GM12865 (cell line): ENCODE data around the gene IRF5.

Experiments
- DNase-seq: peaks from one replicate; pipeline ENCODE4 v3.0.0; 2010; ENCODE audit warnings: low read depth
- H3K4me3 ChIP-seq: 2 replicates; pipeline ENCODE4 v1.5.1; 2011; ENCODE audit warnings: mild to moderate bottlenecking, low read depth, low read length, control low read depth
- TF ChIP-seq, protein P1 (sequence below): IDR thresholded peaks from 2 replicates; pipeline ENCODE4 v1.5.1; 2011; ENCODE audit warnings: low read length, control low read depth, low read depth, inconsistent platforms; ENCODE audit not compliant: insufficient read depth; ENCODE audit errors: missing control alignments

The IRF5 gene

DNA sequence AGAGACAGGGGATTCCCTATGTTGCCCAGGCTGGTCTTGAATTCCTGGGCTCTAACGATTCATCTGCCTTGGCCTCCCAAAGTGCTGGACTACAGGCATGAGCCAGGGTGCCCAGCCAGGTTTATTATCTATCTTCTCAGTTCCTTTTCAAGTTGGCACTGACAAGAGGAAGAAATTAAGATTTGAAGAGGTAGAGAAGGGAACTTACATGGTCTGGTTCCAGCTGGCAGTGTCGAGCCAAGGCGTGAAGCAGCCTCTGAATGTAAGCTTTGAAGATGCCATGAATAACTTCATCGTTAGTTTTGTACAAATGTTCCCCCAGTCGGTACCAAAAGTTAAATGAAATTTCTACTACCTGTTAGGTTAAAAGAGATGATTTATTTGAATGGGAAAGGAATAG lies 59.5 kb downstream of the IRF5 start:
- no peak for DNase-seq
- TF ChIP-seq, protein P1, sequence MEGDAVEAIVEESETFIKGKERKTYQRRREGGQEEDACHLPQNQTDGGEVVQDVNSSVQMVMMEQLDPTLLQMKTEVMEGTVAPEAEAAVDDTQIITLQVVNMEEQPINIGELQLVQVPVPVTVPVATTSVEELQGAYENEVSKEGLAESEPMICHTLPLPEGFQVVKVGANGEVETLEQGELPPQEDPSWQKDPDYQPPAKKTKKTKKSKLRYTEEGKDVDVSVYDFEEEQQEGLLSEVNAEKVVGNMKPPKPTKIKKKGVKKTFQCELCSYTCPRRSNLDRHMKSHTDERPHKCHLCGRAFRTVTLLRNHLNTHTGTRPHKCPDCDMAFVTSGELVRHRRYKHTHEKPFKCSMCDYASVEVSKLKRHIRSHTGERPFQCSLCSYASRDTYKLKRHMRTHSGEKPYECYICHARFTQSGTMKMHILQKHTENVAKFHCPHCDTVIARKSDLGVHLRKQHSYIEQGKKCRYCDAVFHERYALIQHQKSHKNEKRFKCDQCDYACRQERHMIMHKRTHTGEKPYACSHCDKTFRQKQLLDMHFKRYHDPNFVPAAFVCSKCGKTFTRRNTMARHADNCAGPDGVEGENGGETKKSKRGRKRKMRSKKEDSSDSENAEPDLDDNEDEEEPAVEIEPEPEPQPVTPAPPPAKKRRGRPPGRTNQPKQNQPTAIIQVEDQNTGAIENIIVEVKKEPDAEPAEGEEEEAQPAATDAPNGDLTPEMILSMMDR, result no peak

More for the DNA sequence above, 59.5 kb downstream of the IRF5 start:
- no peak overlapping the region for H3K4me3 ChIP-seq
